ENCODE data around the gene SNRNP200. TPM values are rescaled to one million over a fixed set of nuclear protein-coding genes. Genes with fewer than 3 reads are reported as not detected.

Gene SNRNP200
- total RNA-seq, 1 experiment from 2014 or later = 115 TPM

DNA sequence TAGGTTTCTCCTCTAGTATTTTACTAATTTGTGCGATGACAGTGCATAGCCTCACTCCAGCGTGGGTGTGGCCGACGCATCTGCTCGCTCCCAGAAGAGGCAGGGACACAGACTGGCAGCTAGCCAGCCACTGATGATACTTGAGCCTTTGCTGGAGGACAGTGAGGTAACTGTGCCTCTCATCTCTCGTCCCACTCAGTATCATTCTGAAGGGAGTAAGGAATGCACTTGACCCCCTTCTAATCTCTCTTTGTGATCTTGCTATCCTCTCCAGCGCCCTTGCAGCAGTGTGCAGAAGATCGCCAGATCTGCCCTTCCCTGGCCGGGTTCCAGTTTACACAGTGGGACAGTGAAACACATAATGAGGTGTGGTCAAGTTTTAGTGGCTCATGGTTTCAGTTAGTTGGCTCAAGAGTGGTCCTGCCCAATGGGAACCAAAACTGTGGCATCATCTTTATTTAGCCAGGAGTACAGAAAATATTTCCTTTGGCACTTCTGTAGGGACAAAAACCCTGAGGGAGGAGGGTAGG, 47.8 kb upstream of the SNRNP200 start:
- Mint-ChIP-seq H3K27me3 (ENCODE audit: insufficient read depth, unreplicated experiment) (no peaks in the 10 kb centered on the region), H3K27ac (ENCODE audit: low read depth, unreplicated experiment) (no peak overlapping the region), H3K4me1 (ENCODE audit: insufficient read depth, unreplicated experiment) (no peaks in the 10 kb centered on the region), H3K9me3 (ENCODE audit: unreplicated experiment) (no peaks in the 10 kb centered on the region), H3K4me3 (ENCODE audit: unreplicated experiment) (no peak overlapping the region), H3K36me3 (ENCODE audit: insufficient read depth, unreplicated experiment) (peaks cover 29% of the 10 kb centered on the region)
- no TSS peak for BruUV-seq (replicated peaks)
- CTCF ChIA-PET = interaction anchor here (1.4 kb wide), 1 partner anchor 156 kb away, joined by 5 read pairs; no protein-coding TSS in a partner anchor
- intact Hi-C loops (cut with micrococcal nuclease) = no loop called here
- POLR2A ChIA-PET = no interaction called here
- DNase-seq (ENCODE audit: unreplicated experiment) = peak; percentile 58
- TF ChIP-seq CTCF (IDR thresholded peaks at IDR 0.05; ENCODE audit: unreplicated experiment) = no peak

GRCh38 chr2:96347395-96347794, 42.0 kb upstream of the SNRNP200 start:
- CTCF ChIA-PET = no interaction called here

GRCh38 chr2:96345868-96346462, 40.6 kb upstream of the SNRNP200 start:
- Mint-ChIP-seq H3K27me3 (ENCODE audit: insufficient read depth, unreplicated experiment) (no peaks in the 10 kb centered on the region), H3K36me3 (ENCODE audit: insufficient read depth, unreplicated experiment) (peaks cover 20% of the 10 kb centered on the region), H3K4me1 (ENCODE audit: insufficient read depth, unreplicated experiment) (no peaks in the 10 kb centered on the region), H3K27ac (ENCODE audit: low read depth, unreplicated experiment) (no peak overlapping the region), H3K9me3 (ENCODE audit: unreplicated experiment) (no peaks in the 10 kb centered on the region), H3K4me3 (ENCODE audit: unreplicated experiment) (no peak overlapping the region)
- POLR2A ChIA-PET = no interaction called here
- no peak for TF ChIP-seq CTCF (IDR thresholded peaks at IDR 0.05; ENCODE audit: unreplicated experiment)
- CTCF ChIA-PET = interaction anchor here (0.6 to 1.5 kb wide), 4 partner anchors 9 to 102 kb away, joined by 3 to 5 read pairs (median 3); no protein-coding TSS in a partner anchor
- no TSS peak for BruUV-seq (replicated peaks)
- no peak for DNase-seq (ENCODE audit: unreplicated experiment)
- intact Hi-C loops (cut with micrococcal nuclease) = no loop called here

More at GRCh38 chr2:96347395-96347794, 42.0 kb upstream of the SNRNP200 start:
- no peaks in the 10 kb centered on the region for H3K9me3 Mint-ChIP-seq (ENCODE audit: unreplicated experiment)
- no TSS peak for BruUV-seq (replicated peaks)
- no peak for TF ChIP-seq CTCF (IDR thresholded peaks at IDR 0.05; ENCODE audit: unreplicated experiment)
- no peak overlapping the region for H3K27ac Mint-ChIP-seq (ENCODE audit: low read depth, unreplicated experiment)
- no peak for DNase-seq (ENCODE audit: unreplicated experiment)
- no peaks in the 10 kb centered on the region for H3K27me3 Mint-ChIP-seq (ENCODE audit: insufficient read depth, unreplicated experiment)
- intact Hi-C loops (cut with micrococcal nuclease) = no loop called here
- H3K4me1 Mint-ChIP-seq (ENCODE audit: insufficient read depth, unreplicated experiment) = no peaks in the 10 kb centered on the region
- POLR2A ChIA-PET = no interaction called here
- H3K4me3 Mint-ChIP-seq (ENCODE audit: unreplicated experiment) = no peak overlapping the region
- H3K36me3 Mint-ChIP-seq (ENCODE audit: insufficient read depth, unreplicated experiment) = peaks cover 29% of the 10 kb centered on the region

DNA sequence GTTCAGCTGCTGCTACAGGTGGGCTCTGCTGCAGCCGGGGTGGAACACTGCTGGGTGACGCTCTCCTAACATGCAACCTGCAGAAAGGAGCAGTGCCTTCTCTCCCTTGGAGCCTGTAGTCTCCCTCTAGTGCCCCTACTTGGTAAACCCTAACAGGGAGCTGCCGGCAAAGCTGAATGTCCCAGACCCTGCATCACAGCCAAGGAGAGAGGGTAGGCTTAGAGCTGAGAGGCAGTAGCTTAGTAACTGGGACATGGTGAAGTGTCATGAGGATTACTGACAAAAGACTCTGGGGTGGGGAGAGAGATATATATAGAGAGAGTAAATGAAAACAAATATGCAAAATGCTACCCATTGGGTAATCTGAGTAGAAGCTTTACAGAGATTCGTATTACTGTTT, 40.1 kb upstream of the SNRNP200 start:
- Mint-ChIP-seq H3K27ac (ENCODE audit: low read depth, unreplicated experiment) (no peak overlapping the region), H3K9me3 (ENCODE audit: unreplicated experiment) (no peaks in the 10 kb centered on the region)

More for the DNA sequence above, 40.1 kb upstream of the SNRNP200 start:
- no peak for TF ChIP-seq CTCF (IDR thresholded peaks at IDR 0.05; ENCODE audit: unreplicated experiment)
- ChIA-PET POLR2A (interaction anchor here (0.8 kb wide), 1 partner anchor 10 kb away, joined by 5 read pairs; the partner anchor contains the start of gene NCAPH), CTCF (interaction anchor here (0.6 to 1.5 kb wide), 5 partner anchors 9 to 411 kb away, joined by 3 to 5 read pairs (median 3); no protein-coding TSS in a partner anchor)
- BruUV-seq (replicated peaks) = no TSS peak
- Mint-ChIP-seq H3K4me1 (ENCODE audit: insufficient read depth, unreplicated experiment) (no peaks in the 10 kb centered on the region), H3K27me3 (ENCODE audit: insufficient read depth, unreplicated experiment) (no peaks in the 10 kb centered on the region), H3K4me3 (ENCODE audit: unreplicated experiment) (no peak overlapping the region), H3K36me3 (ENCODE audit: insufficient read depth, unreplicated experiment) (peaks cover 19% of the 10 kb centered on the region)
- intact Hi-C loops (cut with micrococcal nuclease) = no loop called here
- no peak for DNase-seq (ENCODE audit: unreplicated experiment)
